Keratinocyte (primary cell): ENCODE results near the gene PLAAT2. TPM values are rescaled to one million over a fixed set of nuclear protein-coding genes. Genes with fewer than 3 reads are reported as not detected.

ENCODE experiments used
- DNase-seq: peaks from one replicate; pipeline ENCODE4 v3.0.0-alpha.2; 2011; ENCODE audit warnings: low read depth, missing footprints, low spot score
- FAIRE-seq: peaks from 2 replicates; lab custom pipeline; 2011; peaks lifted over from hg19 to GRCh38; lab: Jason Lieb, UNC
- H2AFZ ChIP-seq: 2 replicates; pipeline ENCODE4 v1.6.0; 2012; ENCODE audit warnings: low read length, control low read depth, inconsistent platforms; ENCODE audit not compliant: control insufficient read depth
- H3K27ac ChIP-seq: 2 replicates; pipeline ENCODE4 v1.5.1; 2011; ENCODE audit warnings: low read length; ENCODE audit not compliant: control insufficient read depth, insufficient read depth
- H3K27me3 ChIP-seq: 3 replicates; pipeline ENCODE4 v1.6.0; 2011; ENCODE audit warnings: low read length; ENCODE audit not compliant: control insufficient read depth, insufficient read depth; ENCODE audit errors: extremely low read depth
- H3K36me3 ChIP-seq, 2 experiments: 2 replicates in 1 of 2; 3 replicates in 1 of 2; pipeline ENCODE4 v1.5.1; 2011; ENCODE audit warnings: low read length in 2 of 2, mild to moderate bottlenecking in 1 of 2; ENCODE audit not compliant: control insufficient read depth in 2 of 2, insufficient read depth in 2 of 2; ENCODE audit errors: extremely low read depth in 1 of 2
- H3K4me1 ChIP-seq: 3 replicates; pipeline ENCODE4 v1.5.1; 2011; ENCODE audit warnings: low read length; ENCODE audit not compliant: control insufficient read depth, insufficient read depth; ENCODE audit errors: extremely low read depth
- H3K4me2 ChIP-seq: 3 replicates; pipeline ENCODE4 v1.6.0; 2011; ENCODE audit warnings: low read depth, low read length; ENCODE audit not compliant: control insufficient read depth, insufficient read depth; ENCODE audit errors: extremely low read depth
- H3K4me3 ChIP-seq, 3 experiments: fragments of 200-600 bp in 1 of 3; sonication (generic) in 1 of 3; 2 replicates in 2 of 3; 3 replicates in 1 of 3; pipeline ENCODE4 v1.5.1; 2011 to 2016; ENCODE audit warnings: low read length in 3 of 3, mild to moderate bottlenecking in 3 of 3, control low read depth in 2 of 3, inconsistent platforms in 1 of 3, low read depth in 1 of 3, mixed read lengths in 1 of 3, mixed run types in 1 of 3, moderate library complexity in 1 of 3; ENCODE audit not compliant: control insufficient read depth in 2 of 3, insufficient read depth in 2 of 3; ENCODE audit errors: extremely low read depth in 1 of 3
- H3K79me2 ChIP-seq: 2 replicates; pipeline ENCODE4 v1.6.0; 2012; ENCODE audit warnings: low read length; ENCODE audit not compliant: control insufficient read depth, insufficient read depth
- H3K9ac ChIP-seq: 3 replicates; pipeline ENCODE4 v1.6.0; 2011; ENCODE audit warnings: low read length; ENCODE audit not compliant: control insufficient read depth, insufficient read depth; ENCODE audit errors: extremely low read depth
- H3K9me1 ChIP-seq: 3 replicates; pipeline ENCODE4 v1.6.0; 2011; ENCODE audit warnings: low read length; ENCODE audit not compliant: control insufficient read depth, insufficient read depth; ENCODE audit errors: extremely low read depth
- H3K9me3 ChIP-seq: 2 replicates; pipeline ENCODE4 v1.5.1; 2012; ENCODE audit warnings: low read depth, low read length; ENCODE audit not compliant: control insufficient read depth
- H4K20me1 ChIP-seq: 3 replicates; pipeline ENCODE4 v1.6.0; 2011; ENCODE audit warnings: low read length; ENCODE audit not compliant: control insufficient read depth, insufficient read depth; ENCODE audit errors: extremely low read depth
- CTCF ChIP-seq, 3 experiments: IDR thresholded peaks in 1 of 3; conservative IDR thresholded peaks in 1 of 3; optimal IDR thresholded peaks in 1 of 3; 2 replicates in 2 of 3; 3 replicates in 1 of 3; pipeline versions ENCODE3 to v1.5.1; 2011; ENCODE audit warnings: low read length in 3 of 3, mild to moderate bottlenecking in 3 of 3, moderate library complexity in 2 of 3, control low read depth in 1 of 3, inconsistent platforms in 1 of 3; ENCODE audit not compliant: insufficient read depth in 2 of 3; ENCODE audit errors: extremely low read depth in 1 of 3
- EZH2 ChIP-seq: IDR thresholded peaks from one replicate; pipeline ENCODE4 v1.6.1; 2012; ENCODE audit warnings: inconsistent platforms, mild to moderate bottlenecking, low read length, moderate library complexity
- dilution Hi-C: fragments of 300-500 bp; cut with MboI; formaldehyde crosslinking; loops from one replicate; pipeline ENCODE4 v1.7.0; 2020; ENCODE audit warnings: low sequenced_read_pairs; ENCODE audit not compliant: extremely low pct_ligation_motif_present
- polyA plus RNA-seq, 5 experiments: library from polyadenylated mRNA; depleted of rRNA in 3 of 5; stranded (reverse) in 3 of 5; stranded (forward) in 1 of 5; unstranded in 1 of 5; fragments of >200 nt; gene quantifications; 1 replicate in 1 of 5; 2 replicates in 3 of 5; 3 replicates in 1 of 5; pipeline versions ENCODE4 v1.2.1 to v1.2.3, GENCODE V29; 2011 to 2012; ENCODE audit warnings: missing spikeins in 2 of 5, low read depth in 1 of 5, low replicate concordance in 1 of 5

The PLAAT2 gene
- polyA plus RNA-seq, 1 donor (not counting 4 experiments of a cell fraction or from before 2014, with no cell fraction given), result 0.29 TPM

- TF ChIP-seq CTCF (optimal IDR thresholded peaks at IDR 0.05 in 1 of 3, IDR thresholded peaks at IDR 0.05 in 1 of 3, conservative IDR thresholded peaks at IDR 0.05 in 1 of 3; ENCODE audit: extremely low read depth in 1 of 3, insufficient read depth in 2 of 3, low read length in 3 of 3), result no peak
- TF ChIP-seq EZH2, result no peak
- Histone ChIP-seq H3K9me1 (no peaks in the 10 kb centered on the region), H3K36me3 (no peaks in the 10 kb centered on the region), H3K79me2 (no peaks in the 10 kb centered on the region), H3K4me2 (no peak overlapping the region), H2AFZ (no peak overlapping the region), H3K27me3 (no peaks in the 10 kb centered on the region), H3K4me3 (no peak overlapping the region), H4K20me1 (no peaks in the 10 kb centered on the region), H3K9me3 (no peaks in the 10 kb centered on the region), H3K9ac (no peak overlapping the region), H3K27ac (no peak overlapping the region), H3K4me1 (peaks cover 20% of the 10 kb centered on the region)
- no peak for FAIRE-seq
- DNase-seq, result no peak
- dilution Hi-C loops, result no loop called here
Observed at GRCh38 chr11:63534076-63534475, 29.1 kb downstream of the PLAAT2 start.

GRCh38 chr11:63532799-63533475, 30.2 kb downstream of the PLAAT2 start:
- dilution Hi-C loops, result no loop called here
- H3K4me1 ChIP-seq, result peaks cover 24% of the 10 kb centered on the region
- H3K27me3 ChIP-seq, result no peaks in the 10 kb centered on the region
- H2AFZ ChIP-seq, result no peak overlapping the region
- H3K9ac ChIP-seq, result no peak overlapping the region
- H3K9me1 ChIP-seq, result no peaks in the 10 kb centered on the region
- H3K9me3 ChIP-seq, result no peaks in the 10 kb centered on the region
- no peak overlapping the region for H3K4me3 ChIP-seq
- no peaks in the 10 kb centered on the region for H3K36me3 ChIP-seq
- no peaks in the 10 kb centered on the region for H3K79me2 ChIP-seq
- FAIRE-seq (no peak), DNase-seq (no peak)
- no peak overlapping the region for H3K4me2 ChIP-seq
- H4K20me1 ChIP-seq, result no peaks in the 10 kb centered on the region
- H3K27ac ChIP-seq, result no peak overlapping the region
- TF ChIP-seq EZH2 (no peak), CTCF (optimal IDR thresholded peaks at IDR 0.05 in 1 of 3, IDR thresholded peaks at IDR 0.05 in 1 of 3, conservative IDR thresholded peaks at IDR 0.05 in 1 of 3; ENCODE audit: extremely low read depth in 1 of 3, insufficient read depth in 2 of 3, low read length in 3 of 3) (no peak)
